ENCODE data around the gene HSD17B8.

HSD17B8 gene

GRCh38 chr6:33248932-33249731 is 44.7 kb downstream of the HSD17B8 start:
- DNase-seq: peak; percentile 91

GRCh38 chr6:33249732-33250630 is 45.5 kb downstream of the HSD17B8 start:
- no peak for DNase-seq

- DNase-seq: no peak
These were observed 46.3 kb downstream of the HSD17B8 start for GRCh38 chr6:33250731-33251130.

- no peak for DNase-seq
These were observed 47.0 kb downstream of the HSD17B8 start for GRCh38 chr6:33251395-33252012.

GRCh38 chr6:33252759-33253158 is 48.3 kb downstream of the HSD17B8 start:
- DNase-seq: no peak

GRCh38 chr6:33254591-33254990 is 50.1 kb downstream of the HSD17B8 start:
- DNase-seq: no peak
